ENCODE measurements around the gene WDR88. TPM values are rescaled to one million over a fixed set of nuclear protein-coding genes. Genes with fewer than 3 reads are reported as not detected.
"Not testable (repeated sequence)": the region's sequence is repeated elsewhere in the genome, so short reads cannot be mapped to it uniquely, and the experiment has no call there.

The WDR88 gene
- total RNA-seq, 2 experiments from 2014 or later, result 0.16 TPM; not detected in 1

GRCh38 chr19:33216198-33216830 lies 84.4 kb downstream of the WDR88 start:
- Mint-ChIP-seq H3K4me3 (no peak overlapping the region), H3K27me3 (peaks cover 4% of the 10 kb centered on the region), H3K36me3 (no peaks in the 10 kb centered on the region), H3K27ac (no peak overlapping the region), H3K9me3 (no peaks in the 10 kb centered on the region), H3K4me1 (no peaks in the 10 kb centered on the region)
- no peak for DNase-seq

- H3K9me3 Mint-ChIP-seq, result no peaks in the 10 kb centered on the region
Observed at GRCh38 chr19:33217881-33218280, 86.0 kb downstream of the WDR88 start.

GRCh38 chr19:33219261-33219815 lies 87.4 kb downstream of the WDR88 start:
- Mint-ChIP-seq H3K27ac (no peak overlapping the region), H3K9me3 (no peaks in the 10 kb centered on the region), H3K27me3 (peaks cover 23% of the 10 kb centered on the region), H3K36me3 (no peaks in the 10 kb centered on the region), H3K4me3 (no peak overlapping the region), H3K4me1 (no peaks in the 10 kb centered on the region)
- no peak for DNase-seq

More at GRCh38 chr19:33217881-33218280, 86.0 kb downstream of the WDR88 start:
- no peak for DNase-seq
- Mint-ChIP-seq H3K36me3 (no peaks in the 10 kb centered on the region), H3K4me3 (no peak overlapping the region), H3K27me3 (peaks cover 10% of the 10 kb centered on the region), H3K4me1 (no peaks in the 10 kb centered on the region), H3K27ac (no peak overlapping the region)

GRCh38 chr19:33220115-33220514 lies 88.2 kb downstream of the WDR88 start:
- DNase-seq, result no peak
- Mint-ChIP-seq H3K27ac (no peak overlapping the region), H3K27me3 (peaks cover 31% of the 10 kb centered on the region), H3K4me1 (peaks cover 3% of the 10 kb centered on the region), H3K9me3 (no peaks in the 10 kb centered on the region), H3K36me3 (no peaks in the 10 kb centered on the region), H3K4me3 (no peak overlapping the region)

- H3K9me3 Mint-ChIP-seq, result no peaks in the 10 kb centered on the region
- H3K36me3 Mint-ChIP-seq, result no peaks in the 10 kb centered on the region
- H3K4me1 Mint-ChIP-seq, result peaks cover 3% of the 10 kb centered on the region
- no peak for DNase-seq
- peaks cover 32% of the 10 kb centered on the region for H3K27me3 Mint-ChIP-seq
- no peak overlapping the region for H3K4me3 Mint-ChIP-seq
- H3K27ac Mint-ChIP-seq, result no peak overlapping the region
Observed at GRCh38 chr19:33220735-33221134, 88.8 kb downstream of the WDR88 start.

GRCh38 chr19:33221638-33222037 lies 89.7 kb downstream of the WDR88 start:
- H3K4me1 Mint-ChIP-seq, result peaks cover 6% of the 10 kb centered on the region
- no peak for DNase-seq
- no peak overlapping the region for H3K4me3 Mint-ChIP-seq
- H3K27ac Mint-ChIP-seq, result no peak overlapping the region
- no peaks in the 10 kb centered on the region for H3K9me3 Mint-ChIP-seq
- H3K36me3 Mint-ChIP-seq, result no peaks in the 10 kb centered on the region
- H3K27me3 Mint-ChIP-seq, result peaks cover 42% of the 10 kb centered on the region

GRCh38 chr19:33222255-33222654 lies 90.3 kb downstream of the WDR88 start:
- not testable (repeated sequence) for DNase-seq, H3K36me3 Mint-ChIP-seq, H3K27ac Mint-ChIP-seq, H3K4me3 Mint-ChIP-seq, H3K4me1 Mint-ChIP-seq, H3K9me3 Mint-ChIP-seq
- H3K27me3 Mint-ChIP-seq, result peaks cover 46% of the 10 kb centered on the region

GRCh38 chr19:33224694-33225457 lies 93.0 kb downstream of the WDR88 start:
- H3K27me3 Mint-ChIP-seq, result peaks cover 66% of the 10 kb centered on the region
- H3K4me1 Mint-ChIP-seq, result peaks cover 6% of the 10 kb centered on the region
- H3K36me3 Mint-ChIP-seq, result peaks cover 8% of the 10 kb centered on the region
- peak overlapping the region; percentile 9 for H3K4me3 Mint-ChIP-seq
- peaks cover 15% of the 10 kb centered on the region for H3K9me3 Mint-ChIP-seq
- no peak for DNase-seq
- no peak overlapping the region for H3K27ac Mint-ChIP-seq

Other genes starting within 250 kb of the WDR88 start
- gene CEP89, start 160.2 kb upstream of the WDR88 start, total RNA-seq, result 10 to 100 TPM; 13.6 to 14.1 TPM
- gene FAAP24, start 159.9 kb upstream of the WDR88 start, total RNA-seq, result 1 to 10 TPM; 8.0 to 8.4 TPM
- gene RHPN2, start 67.2 kb upstream of the WDR88 start, total RNA-seq, result 1 to 10 TPM; 4.5 to 5.3 TPM
- 10 to 100 TPM; 10.6 to 11.8 TPM for gene GPATCH1, start 50.9 kb upstream of the WDR88 start, total RNA-seq
- under 1 TPM; 0.44 to 0.91 TPM for gene LRP3, start 62.2 kb downstream of the WDR88 start, total RNA-seq
- not detected for gene SLC7A10, start 93.7 kb downstream of the WDR88 start, total RNA-seq
- gene CEBPA, start 170.4 kb downstream of the WDR88 start, total RNA-seq, result under 1 TPM; 0.26 to 0.35 TPM
- 10 to 100 TPM; 30.1 to 30.9 TPM for gene CEBPG, start 241.6 kb downstream of the WDR88 start, total RNA-seq